Panc1 (cell line): ENCODE results near the gene CDH23.

ENCODE experiments used
- CTCF ChIP-seq: fragments of 450-650 bp; IDR thresholded peaks from 2 replicates; pipeline ENCODE4 v1.5.1; 2017; ENCODE audit warnings: mild to moderate bottlenecking
- POLR2AphosphoS5 ChIP-seq: IDR thresholded peaks from 2 replicates; pipeline ENCODE4 v1.6.1; 2012; ENCODE audit warnings: mild to moderate bottlenecking, low read depth, low read length, moderate library complexity
- REST ChIP-seq, 2 experiments: IDR thresholded peaks; 2 replicates each; pipeline ENCODE4 v1.6.1; 2011 to 2012; ENCODE audit warnings: low read depth in 2 of 2, control low read depth in 1 of 2, low read length in 1 of 2, mild to moderate bottlenecking in 1 of 2, moderate library complexity in 1 of 2; ENCODE audit not compliant: insufficient read depth in 1 of 2
- SIN3A ChIP-seq: IDR thresholded peaks from 2 replicates; pipeline ENCODE4 v1.6.1; 2012; ENCODE audit warnings: low read depth, mild to moderate bottlenecking, low read length, moderate library complexity, borderline replicate concordance; ENCODE audit not compliant: insufficient read depth
- TCF7L2 ChIP-seq: IDR thresholded peaks from 2 replicates; pipeline ENCODE4 v1.6.1; 2011; ENCODE audit warnings: mild to moderate bottlenecking, low read depth, low read length, inconsistent platforms

- TF ChIP-seq CTCF: no peak
- TF ChIP-seq POLR2AphosphoS5: no peak
- TF ChIP-seq SIN3A: no peak
- TF ChIP-seq REST (IDR thresholded peaks at IDR 0.05; ENCODE audit: insufficient read depth in 1 of 2, low read depth in 2 of 2, low read length in 1 of 2): no peak
- no peak for TF ChIP-seq TCF7L2
Measured at GRCh38 chr10:71454347-71454746, 57.6 kb downstream of the CDH23 start.
